Transverse colon (tissue), 4 donors: Measurements from ENCODE around the gene APC2. TPM values are rescaled to one million over a fixed set of nuclear protein-coding genes. Genes with fewer than 3 reads are reported as not detected.

Experiments
- DNase-seq: peaks from one replicate; pipeline ENCODE4 v3.0.0-alpha.2; 2019
- H3K27ac ChIP-seq, 4 donors: fragments of 200-600 bp; sonication (generic); 2 replicates each; pipeline ENCODE4 v1.5.1; 2016 to 2018; ENCODE audit warnings: inconsistent platforms in 4 of 4
- H3K27me3 ChIP-seq: fragments of 200-600 bp; sonication (generic); 2 replicates; pipeline ENCODE4 v1.5.1; 2017; ENCODE audit warnings: inconsistent platforms
- H3K36me3 ChIP-seq, 4 donors: fragments of 200-600 bp; sonication (generic); 2 replicates each; pipeline ENCODE4 v1.5.1; 2017 to 2019; ENCODE audit warnings: inconsistent platforms in 4 of 4
- H3K4me1 ChIP-seq, 4 donors: fragments of 200-600 bp; sonication (generic); 2 replicates each; pipeline ENCODE4 v1.5.1; 2017 to 2020; ENCODE audit warnings: inconsistent platforms in 4 of 4
- H3K4me3 ChIP-seq, 4 donors: fragments of 200-600 bp; sonication (generic); 1 replicate in 1 of 4; 2 replicates in 3 of 4; pipeline versions ENCODE4 v1.5.1 to v1.6.1; 2017 to 2019; ENCODE audit warnings: inconsistent platforms in 4 of 4
- H3K9me3 ChIP-seq, 2 donors: fragments of 200-600 bp; sonication (generic); 2 replicates each; pipeline ENCODE4 v1.5.1; 2017 to 2019; ENCODE audit warnings: inconsistent platforms in 2 of 2
- CTCF ChIP-seq, 5 experiments: fragments of 200-600 bp in 3 of 5; fragments of 450-650 bp in 2 of 5; sonication (generic) in 3 of 5; IDR thresholded peaks; 1 replicate in 2 of 5; 2 replicates in 3 of 5; pipeline ENCODE4 v1.5.1; 2016 to 2017; ENCODE audit warnings: antibody characterized with exemption in 5 of 5, inconsistent platforms in 3 of 5, mild to moderate bottlenecking in 2 of 5, moderate library complexity in 1 of 5
- EP300 ChIP-seq: sonication (generic); formaldehyde crosslinking; IDR thresholded peaks from one replicate; pipeline ENCODE4 v1.6.1; 2017; ENCODE audit warnings: antibody characterized with exemption, low read depth
- POLR2A ChIP-seq: fragments of 450-650 bp; IDR thresholded peaks from one replicate; pipeline ENCODE4 v1.6.1; 2016; ENCODE audit warnings: antibody characterized with exemption, mild to moderate bottlenecking, moderate library complexity
- POLR2AphosphoS5 ChIP-seq, 3 donors: sonication (generic); formaldehyde crosslinking; IDR thresholded peaks; one replicate each; pipeline ENCODE4 v1.6.1; 2016; ENCODE audit warnings: antibody characterized with exemption in 3 of 3
- WGBS, 2 donors: methylation state at CpG; one replicate each; pipeline ENCODE4 v1.1.5; 2018; ENCODE audit warnings: low coverage in 1 of 2; 5-methylcytosine and 5-hydroxymethylcytosine counted together
- in situ Hi-C, 4 donors: fragments of 200-750 bp; cut with MboI; loops; one replicate each; pipeline versions ENCODE4 v1.15.0 to v1.15.1; 2017; ENCODE audit warnings: low sequenced_read_pairs in 3 of 4, low pct_ligation_motif_present in 1 of 4, low pct_unique_long_range_greater_than_20kb in 1 of 4
- intact Hi-C: fragments of 100-400 bp; cut with DNase I; formaldehyde crosslinking; loops from one replicate; pipeline ENCODE4 v1.15.1; 2023; ENCODE audit warnings: low total_unique reads
- total RNA-seq, 4 donors: library from RNA; depleted of rRNA; stranded (reverse); fragments of >200 nt; gene quantifications; one replicate each; pipeline ENCODE4 v1.1.0, GENCODE V29; 2016

APC2 gene
- total RNA-seq, 4 donors from 2014 or later = under 0.01 to 6.0 (median 0.36) TPM

- TF ChIP-seq EP300 = no peak
- no peak for TF ChIP-seq CTCF (IDR thresholded peaks at IDR 0.05)
- TF ChIP-seq POLR2A = no peak
- no peak for TF ChIP-seq POLR2AphosphoS5 (IDR thresholded peaks at IDR 0.05)
- Histone ChIP-seq H3K4me1 (peaks cover 9 to 25% (median 22%) of the 10 kb centered on the region in 4 donors), H3K36me3 (peaks cover 0 to 7% (median 0%) of the 10 kb centered on the region in 4 donors), H3K27me3 (peaks cover 67% of the 10 kb centered on the region), H3K27ac (no peak overlapping the region), H3K4me3 (peak overlapping the region in 1 of 4 donors; percentile 43), H3K9me3 (no peaks in the 10 kb centered on the region)
- intact Hi-C loops = loop anchor here (10.0 kb wide), 1 partner anchor 152 kb away; no protein-coding TSS in a partner anchor
- 9% methylated on average over 36 of the region's 63 CpGs; no CpG with 5 or more reads in 1 of the 2 donors for WGBS, 2 donors
- no peak for DNase-seq
- in situ Hi-C loops = no loop called here
Measured at GRCh38 chr19:1446713-1447481, 3.0 kb upstream of the APC2 start.

DNA sequence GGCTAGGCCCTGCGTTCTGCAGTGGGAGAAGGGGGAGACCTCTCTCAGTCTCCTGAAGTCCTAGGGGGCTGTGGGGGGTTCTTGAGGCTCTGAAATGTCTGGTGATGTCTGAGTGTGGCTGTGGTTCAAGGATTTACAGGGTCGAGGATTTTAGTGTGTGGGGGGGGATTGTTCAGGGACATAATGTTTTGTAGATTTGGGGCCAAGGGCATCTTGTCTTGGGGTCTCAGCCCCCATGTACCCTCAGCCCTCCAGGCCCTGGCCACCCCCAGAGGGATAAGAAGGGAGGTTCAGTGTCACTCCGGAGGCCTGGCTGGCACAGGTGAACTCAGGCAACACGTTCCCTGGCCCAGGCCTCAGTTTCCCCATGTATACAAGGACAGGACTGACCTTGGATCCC, 2.4 kb upstream of the APC2 start:
- 15% methylated on average over 4 of the region's 4 CpGs; no CpG with 5 or more reads in 1 of the 2 donors for WGBS, 2 donors

GRCh38 chr19:1447944-1448343, 2.0 kb upstream of the APC2 start:
- in situ Hi-C loops (no loop called here), intact Hi-C loops (loop anchor here (10.0 kb wide), 1 partner anchor 153 kb away; no protein-coding TSS in a partner anchor)
- TF ChIP-seq CTCF (IDR thresholded peaks at IDR 0.05) (no peak), EP300 (no peak), POLR2A (no peak), POLR2AphosphoS5 (IDR thresholded peaks at IDR 0.05) (no peak)
- Histone ChIP-seq H3K27ac (no peak overlapping the region), H3K27me3 (peaks cover 78% of the 10 kb centered on the region), H3K36me3 (no peaks in the 10 kb centered on the region), H3K4me3 (no peak overlapping the region), H3K4me1 (peaks cover 9 to 25% (median 22%) of the 10 kb centered on the region in 4 donors), H3K9me3 (no peaks in the 10 kb centered on the region)
- DNase-seq = no peak
- WGBS, 2 donors = 77% methylated on average over 9 of the region's 9 CpGs; no CpG with 5 or more reads in 1 of the 2 donors

More for the DNA sequence above, 2.4 kb upstream of the APC2 start:
- Histone ChIP-seq H3K27ac (no peak overlapping the region), H3K4me3 (no peak overlapping the region), H3K9me3 (no peaks in the 10 kb centered on the region), H3K4me1 (peaks cover 9 to 25% (median 22%) of the 10 kb centered on the region in 4 donors), H3K36me3 (peaks cover 0 to 1% (median 0%) of the 10 kb centered on the region in 4 donors), H3K27me3 (peaks cover 73% of the 10 kb centered on the region)
- no peak for DNase-seq
- in situ Hi-C loops (no loop called here), intact Hi-C loops (loop anchor here (10.0 kb wide), 1 partner anchor 153 kb away; no protein-coding TSS in a partner anchor)
- TF ChIP-seq POLR2AphosphoS5 (IDR thresholded peaks at IDR 0.05) (no peak), CTCF (IDR thresholded peaks at IDR 0.05) (no peak), EP300 (no peak), POLR2A (no peak)

DNA sequence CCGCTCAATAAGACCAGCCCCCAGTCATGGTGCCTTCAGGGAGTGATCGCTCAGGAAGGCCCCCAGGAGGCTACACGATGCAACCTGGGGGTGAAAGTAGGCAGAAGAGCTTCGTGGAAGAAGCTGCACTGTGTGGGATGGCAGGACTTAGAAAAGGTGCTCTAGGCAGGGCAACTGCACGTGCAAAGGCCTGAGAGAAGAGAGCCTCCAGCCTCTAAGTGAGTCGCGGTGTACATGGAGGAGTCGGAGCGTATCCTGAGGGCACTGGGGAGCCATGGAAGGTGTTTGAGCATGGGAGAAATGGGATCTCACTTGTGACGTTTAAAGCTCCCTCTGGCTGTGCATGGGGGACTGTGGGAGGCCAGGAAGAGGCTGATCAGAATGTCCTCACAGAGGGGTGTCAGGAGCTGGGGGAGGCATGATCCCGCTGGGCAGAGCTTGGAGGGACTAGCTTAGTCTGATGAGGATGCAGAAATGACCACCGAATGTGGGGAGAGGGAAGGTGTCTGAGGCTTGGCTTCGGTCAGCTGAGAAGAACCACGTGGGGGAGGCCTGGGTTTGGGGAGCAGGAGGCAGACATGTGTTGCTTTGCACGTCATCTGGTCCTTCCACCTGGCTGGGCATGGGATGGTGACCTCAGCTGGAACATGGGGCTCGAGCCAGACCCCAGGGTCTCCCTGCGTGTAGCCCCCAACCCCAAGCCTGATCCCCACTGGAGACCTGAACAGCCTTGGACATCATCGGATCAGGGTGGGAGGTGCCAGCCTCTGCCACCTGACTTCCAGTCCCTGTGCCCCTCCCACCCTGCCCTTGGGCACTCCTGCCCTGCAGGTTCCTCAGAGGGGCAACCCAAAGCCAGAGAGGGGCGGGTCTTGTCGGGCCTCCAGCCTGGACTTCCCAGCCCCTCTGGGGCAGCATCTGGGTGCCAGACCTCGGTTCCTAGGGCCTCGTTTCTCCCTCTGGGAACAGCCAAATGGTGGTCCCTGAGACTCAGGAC, 1.1 kb downstream of the APC2 start:
- in situ Hi-C loops (no loop called here), intact Hi-C loops (no loop called here)
- Histone ChIP-seq H3K27me3 (peaks cover 100% of the 10 kb centered on the region), H3K4me3 (no peak overlapping the region), H3K27ac (no peak overlapping the region), H3K4me1 (peaks cover 10 to 30% (median 19%) of the 10 kb centered on the region in 4 donors), H3K36me3 (no peaks in the 10 kb centered on the region), H3K9me3 (no peaks in the 10 kb centered on the region)
- 49 to 60% methylated on average over 6 to 22 of the region's 22 CpGs for WGBS, 2 donors
- DNase-seq = no peak
- TF ChIP-seq POLR2AphosphoS5 (IDR thresholded peaks at IDR 0.05) (no peak), CTCF (IDR thresholded peaks at IDR 0.05) (no peak), POLR2A (no peak), EP300 (no peak)
